ENCODE data around the gene ITFG1. TPM values are rescaled to one million over a fixed set of nuclear protein-coding genes. Genes with fewer than 3 reads are reported as not detected.
"Not testable (repeated sequence)": the region's sequence is repeated elsewhere in the genome, so short reads cannot be mapped to it uniquely, and the experiment has no call there.

ITFG1 gene
- total and polyA plus RNA-seq, 11 donors: 13.0 to 102 (median 70.1) TPM

- WGBS, 4 donors: 94 to 96% (median 96%) methylated on average over 4 of the region's 4 CpGs
- Histone ChIP-seq H3K4me3 (no peak overlapping the region), H3K27ac (no peak overlapping the region), H3K9me3 (no peaks in the 10 kb centered on the region), H3K36me3 (peaks cover 0 to 24% (median 5%) of the 10 kb centered on the region in 9 donors), H3K27me3 (no peaks in the 10 kb centered on the region), H3K4me1 (no peaks in the 10 kb centered on the region)
- ATAC-seq (no peak), DNase-seq (no peak)
- TF ChIP-seq POLR2A (IDR thresholded peaks at IDR 0.05) (no peak), CTCF (IDR thresholded peaks at IDR 0.05) (no peak)
- intact Hi-C loops (cut with DNase I): no loop called here
Observed at GRCh38 chr16:47211218-47211617, 249.6 kb downstream of the ITFG1 start.

- no peak for TF ChIP-seq POLR2A (IDR thresholded peaks at IDR 0.05)
- peak in 4 of 12 donors; percentile 17 to 28 (median 21) for TF ChIP-seq CTCF (IDR thresholded peaks at IDR 0.05)
- no peak for ATAC-seq
- Histone ChIP-seq H3K4me3 (no peak overlapping the region), H3K36me3 (no peaks in the 10 kb centered on the region), H3K27me3 (no peaks in the 10 kb centered on the region), H3K27ac (no peak overlapping the region), H3K9me3 (no peaks in the 10 kb centered on the region), H3K4me1 (no peaks in the 10 kb centered on the region)
- 70 to 79% (median 77%) methylated on average over 4 of the region's 4 CpGs for WGBS, 4 donors
- intact Hi-C loops (cut with DNase I): no loop called here
- DNase-seq: no peak
Observed at GRCh38 chr16:47204736-47205504, 255.9 kb downstream of the ITFG1 start.

DNA sequence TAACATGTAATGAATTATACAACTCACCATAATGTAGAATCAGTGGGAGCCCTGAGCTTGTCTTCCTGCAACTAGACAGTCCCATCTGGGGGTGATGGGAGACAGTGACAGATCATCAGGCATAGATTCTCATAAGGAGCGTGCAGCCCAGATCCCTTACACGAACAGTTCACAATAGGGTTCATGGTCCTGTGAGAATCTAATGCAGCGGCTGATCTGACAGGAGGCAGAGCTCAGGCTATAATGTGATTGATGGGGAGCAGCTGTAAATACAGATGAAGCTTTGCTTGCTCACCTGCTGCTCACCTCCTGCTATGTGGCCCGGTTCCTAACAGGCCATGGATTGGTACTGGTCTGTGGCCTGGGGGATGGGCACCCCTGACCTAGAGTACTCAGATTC lies 257.4 kb downstream of the ITFG1 start:
- intact Hi-C loops (cut with DNase I); DNase-seq; H3K4me3 ChIP-seq; H3K27me3 ChIP-seq; ATAC-seq; H3K4me1 ChIP-seq; H3K27ac ChIP-seq; H3K36me3 ChIP-seq; H3K9me3 ChIP-seq: not testable (repeated sequence)
- 92 to 100% (median 94%) methylated on average over 4 of the region's 4 CpGs for WGBS, 4 donors

- 95 to 98% (median 96%) methylated on average over 2 of the region's 2 CpGs for WGBS, 4 donors
- ATAC-seq (no peak), DNase-seq (no peak)
- Histone ChIP-seq H3K36me3 (no peaks in the 10 kb centered on the region), H3K27ac (no peak overlapping the region), H3K4me3 (no peak overlapping the region), H3K4me1 (peaks cover 0 to 18% (median 8%) of the 10 kb centered on the region in 12 donors), H3K27me3 (no peaks in the 10 kb centered on the region), H3K9me3 (no peaks in the 10 kb centered on the region)
- intact Hi-C loops (cut with DNase I): no loop called here
- TF ChIP-seq POLR2A (IDR thresholded peaks at IDR 0.05) (no peak), CTCF (IDR thresholded peaks at IDR 0.05) (no peak)
Observed at GRCh38 chr16:47198180-47198575, 262.7 kb downstream of the ITFG1 start.

Data from heart left ventricle (tissue), 16 donors.